ENCODE measurements around the gene LNP1.

Gene LNP1

DNA sequence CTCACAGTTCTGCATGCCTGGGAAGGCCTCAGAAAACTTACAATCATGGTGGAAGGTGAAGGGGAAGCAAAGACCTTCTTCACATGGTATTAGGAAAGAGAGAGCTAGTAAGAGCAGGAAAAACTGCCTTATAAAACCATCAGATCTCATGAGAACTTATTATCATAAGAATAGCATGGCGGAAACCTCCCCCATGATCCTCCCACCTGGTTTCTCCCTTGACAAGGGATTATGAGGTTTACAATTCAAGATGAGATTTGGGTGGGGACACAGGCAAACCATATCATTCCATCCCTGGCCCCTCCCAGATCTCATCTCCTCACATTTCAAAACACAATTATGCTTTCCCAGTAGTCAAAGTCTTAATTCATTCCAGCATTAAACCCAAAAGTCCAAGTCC is 56.5 kb downstream of the LNP1 start:
- TF ChIP-seq, protein P1, sequence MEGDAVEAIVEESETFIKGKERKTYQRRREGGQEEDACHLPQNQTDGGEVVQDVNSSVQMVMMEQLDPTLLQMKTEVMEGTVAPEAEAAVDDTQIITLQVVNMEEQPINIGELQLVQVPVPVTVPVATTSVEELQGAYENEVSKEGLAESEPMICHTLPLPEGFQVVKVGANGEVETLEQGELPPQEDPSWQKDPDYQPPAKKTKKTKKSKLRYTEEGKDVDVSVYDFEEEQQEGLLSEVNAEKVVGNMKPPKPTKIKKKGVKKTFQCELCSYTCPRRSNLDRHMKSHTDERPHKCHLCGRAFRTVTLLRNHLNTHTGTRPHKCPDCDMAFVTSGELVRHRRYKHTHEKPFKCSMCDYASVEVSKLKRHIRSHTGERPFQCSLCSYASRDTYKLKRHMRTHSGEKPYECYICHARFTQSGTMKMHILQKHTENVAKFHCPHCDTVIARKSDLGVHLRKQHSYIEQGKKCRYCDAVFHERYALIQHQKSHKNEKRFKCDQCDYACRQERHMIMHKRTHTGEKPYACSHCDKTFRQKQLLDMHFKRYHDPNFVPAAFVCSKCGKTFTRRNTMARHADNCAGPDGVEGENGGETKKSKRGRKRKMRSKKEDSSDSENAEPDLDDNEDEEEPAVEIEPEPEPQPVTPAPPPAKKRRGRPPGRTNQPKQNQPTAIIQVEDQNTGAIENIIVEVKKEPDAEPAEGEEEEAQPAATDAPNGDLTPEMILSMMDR (conservative IDR thresholded peaks at IDR 0.05; ENCODE audit: low read length), result no peak
- no peak for DNase-seq (ENCODE audit: low read depth)
- no peak overlapping the region for H3K4me3 ChIP-seq (ENCODE audit: low read length)

DNA sequence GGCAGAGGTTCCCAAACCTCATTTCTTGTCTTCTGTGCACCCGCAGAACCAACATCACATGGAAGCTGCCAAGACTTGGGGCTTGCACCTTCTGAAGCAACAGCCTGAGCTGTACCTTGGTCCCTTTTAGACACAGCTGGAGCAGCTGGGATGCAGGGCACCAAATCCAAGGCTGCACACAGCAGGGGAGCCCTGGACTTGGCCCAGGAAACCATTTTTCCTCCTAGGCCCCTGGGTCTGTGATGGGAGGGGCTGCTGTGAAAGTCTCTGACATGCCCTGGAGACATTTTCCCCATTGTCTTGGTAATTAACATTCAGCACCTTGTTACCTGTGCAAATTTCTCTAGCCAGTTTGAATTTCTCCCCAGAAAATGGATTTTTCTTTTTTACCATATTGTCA is 57.5 kb downstream of the LNP1 start:
- DNase-seq (ENCODE audit: low read depth), result no peak
- TF ChIP-seq, protein P1 (conservative IDR thresholded peaks at IDR 0.05; ENCODE audit: low read length), result no peak
- H3K4me3 ChIP-seq (ENCODE audit: low read length), result no peak overlapping the region

DNA sequence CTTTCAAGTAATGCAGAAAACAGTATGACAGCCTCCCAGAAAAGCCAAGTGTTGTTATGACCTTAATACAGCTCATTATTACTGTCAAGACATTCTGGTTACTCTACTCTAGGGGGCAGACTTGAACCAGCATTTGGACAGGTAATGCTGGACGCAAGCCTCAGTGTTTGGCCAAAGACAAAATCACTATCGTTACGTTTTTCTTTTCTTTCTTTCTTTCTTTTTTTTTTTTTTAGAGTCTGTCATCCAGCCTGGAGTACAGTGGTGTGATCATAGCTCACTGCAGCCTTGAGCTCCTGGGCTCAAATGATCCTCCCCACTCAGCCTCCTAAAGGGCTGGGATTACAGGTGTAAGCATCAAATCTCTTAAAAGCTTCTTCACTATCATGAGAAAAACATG is 61.7 kb downstream of the LNP1 start:
- DNase-seq (ENCODE audit: low read depth), result peak; percentile 77
- TF ChIP-seq, protein P1 (conservative IDR thresholded peaks at IDR 0.05; ENCODE audit: low read length), result peak; percentile 86
- no peak overlapping the region for H3K4me3 ChIP-seq (ENCODE audit: low read length)

DNA sequence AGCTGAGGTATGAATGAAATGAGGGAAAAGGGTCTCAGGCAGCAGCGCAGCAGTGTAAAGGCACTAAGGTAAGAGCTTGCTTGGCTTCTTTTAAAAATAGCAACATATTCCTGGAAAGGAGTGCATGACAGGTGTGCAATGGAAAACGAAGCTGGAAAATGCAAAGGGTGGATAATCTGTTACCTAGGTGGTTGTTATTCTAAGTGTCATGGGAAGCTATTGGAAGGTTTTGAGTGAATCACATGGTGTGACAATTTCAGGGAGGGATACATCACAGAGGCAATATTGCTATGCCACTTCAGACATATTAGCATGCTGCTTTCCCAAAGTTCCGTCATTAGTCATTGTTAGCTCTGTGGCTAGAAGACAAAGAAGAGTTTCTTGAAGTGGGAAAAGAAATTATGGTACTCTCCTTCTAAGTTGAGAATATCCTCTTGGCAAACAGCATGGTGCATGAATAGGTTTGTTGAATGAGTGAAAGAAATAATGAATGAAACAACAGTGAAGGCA is 62.4 kb downstream of the LNP1 start:
- no peak overlapping the region for H3K4me3 ChIP-seq (ENCODE audit: low read length)
- DNase-seq (ENCODE audit: low read depth), result no peak
- TF ChIP-seq, protein P1 (conservative IDR thresholded peaks at IDR 0.05; ENCODE audit: low read length), result no peak

DNA sequence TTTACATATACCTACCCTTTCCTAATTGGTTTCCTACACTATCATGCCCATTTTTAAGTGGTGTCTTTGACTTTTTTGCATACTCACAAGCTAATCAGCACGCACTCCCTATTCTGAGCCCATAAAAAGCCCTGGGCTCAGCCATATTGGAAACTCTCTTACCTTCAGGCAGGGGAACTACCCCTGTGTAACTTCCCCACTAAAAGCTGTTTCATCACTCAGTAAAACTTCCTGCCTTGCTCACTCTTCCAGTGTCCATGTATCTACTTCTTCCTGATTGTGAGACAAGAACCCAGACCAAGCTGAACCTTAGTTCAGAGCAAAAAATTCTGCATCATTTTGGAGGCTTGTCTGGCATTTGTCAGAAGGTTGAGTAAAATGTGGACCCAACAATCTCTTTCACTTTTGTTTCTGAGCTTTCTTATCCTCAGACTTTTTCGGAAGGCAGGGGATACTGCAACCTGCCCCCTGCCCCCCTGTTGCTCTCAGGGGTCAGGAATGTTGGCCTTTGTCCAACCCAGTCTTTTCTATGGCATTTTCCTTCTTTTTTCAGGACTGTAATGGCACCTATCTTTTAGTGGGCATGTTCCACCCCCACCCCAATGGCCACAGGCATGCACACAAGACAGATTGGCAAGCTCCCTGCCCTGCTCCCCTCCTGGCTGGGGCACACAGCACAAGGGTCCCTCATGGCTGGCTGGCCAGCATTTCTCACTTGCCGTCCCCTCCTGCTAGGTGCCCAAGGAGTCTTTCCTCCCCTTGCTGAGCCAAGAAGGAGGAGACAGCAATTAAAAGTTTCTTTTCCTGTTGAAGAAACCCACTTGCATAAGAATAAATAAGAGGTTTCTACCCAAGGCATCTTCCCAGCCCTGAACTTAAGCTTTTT is 64.8 kb downstream of the LNP1 start:
- no peak overlapping the region for H3K4me3 ChIP-seq (ENCODE audit: low read length)
- DNase-seq (ENCODE audit: low read depth), result no peak
- TF ChIP-seq, protein P1 (conservative IDR thresholded peaks at IDR 0.05; ENCODE audit: low read length), result no peak

DNA sequence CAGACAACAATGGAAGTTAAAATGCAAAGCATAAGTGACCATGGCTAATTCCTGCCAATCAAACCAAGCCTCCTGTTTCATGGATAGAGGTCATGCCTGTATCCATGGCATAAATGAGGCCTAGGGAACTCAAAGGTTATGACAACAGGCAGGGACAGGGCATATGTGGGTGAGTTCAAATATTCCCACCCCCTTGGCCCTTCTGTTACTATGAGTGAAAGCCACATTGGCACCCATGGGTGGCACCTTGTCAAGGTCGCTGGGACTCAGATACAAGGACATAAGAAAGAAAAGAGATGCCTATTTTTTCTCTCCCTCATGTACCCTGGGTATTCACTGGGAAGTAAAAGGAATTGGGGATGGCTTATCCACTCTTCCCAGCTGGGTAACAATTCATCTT is 65.8 kb downstream of the LNP1 start:
- no peak for DNase-seq (ENCODE audit: low read depth)
- no peak overlapping the region for H3K4me3 ChIP-seq (ENCODE audit: low read length)
- TF ChIP-seq, protein P1 (conservative IDR thresholded peaks at IDR 0.05; ENCODE audit: low read length), result no peak

DNA sequence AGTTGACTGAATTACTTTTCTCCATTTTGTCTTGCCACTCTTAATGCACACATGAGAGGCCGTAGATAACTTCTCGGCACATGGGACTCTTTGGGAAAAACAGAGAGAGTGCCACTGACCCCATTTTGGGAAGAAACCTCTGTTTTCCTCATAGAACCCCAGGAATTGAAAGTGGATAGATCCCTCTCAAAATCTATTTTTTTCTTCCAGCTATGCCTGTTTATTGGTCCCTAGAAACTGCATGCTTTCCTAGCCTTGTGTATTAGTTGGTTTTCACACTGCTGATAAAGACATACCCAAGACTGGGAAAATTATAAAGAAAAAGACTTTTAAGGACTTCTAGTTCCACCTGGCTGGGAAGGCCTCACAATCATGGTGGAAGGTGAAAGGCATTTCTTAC is 67.3 kb downstream of the LNP1 start:
- no peak for DNase-seq (ENCODE audit: low read depth)
- TF ChIP-seq, protein P1 (conservative IDR thresholded peaks at IDR 0.05; ENCODE audit: low read length), result no peak
- H3K4me3 ChIP-seq (ENCODE audit: low read length), result no peak overlapping the region
